Suprapubic skin (tissue), 4 donors: Measurements from ENCODE around the gene HMCES. TPM values are rescaled to one million over a fixed set of nuclear protein-coding genes. Genes with fewer than 3 reads are reported as not detected.

Experiments used
- DNase-seq, 2 donors: peaks; one replicate each; pipeline ENCODE4 v3.0.0-alpha.2; 2019; ENCODE audit warnings: low spot score in 2 of 2
- H3K27ac ChIP-seq: fragments of 200-600 bp; sonication (generic); one replicate; pipeline ENCODE4 v1.5.1; 2019
- H3K27me3 ChIP-seq: fragments of 200-600 bp; sonication (generic); one replicate; pipeline ENCODE4 v1.5.1; 2019
- H3K36me3 ChIP-seq: fragments of 200-600 bp; sonication (generic); one replicate; pipeline ENCODE4 v1.5.1; 2019
- H3K4me1 ChIP-seq: fragments of 200-600 bp; sonication (generic); one replicate; pipeline ENCODE4 v1.5.1; 2019
- H3K4me3 ChIP-seq: fragments of 200-600 bp; sonication (generic); one replicate; pipeline ENCODE4 v1.5.1; 2019; ENCODE audit warnings: mild to moderate bottlenecking
- H3K9me3 ChIP-seq: fragments of 200-600 bp; sonication (generic); one replicate; pipeline ENCODE4 v1.5.1; 2019
- EP300 ChIP-seq: sonication (generic); formaldehyde crosslinking; IDR thresholded peaks from one replicate; pipeline ENCODE4 v1.6.1; 2017; ENCODE audit warnings: antibody characterized with exemption
- POLR2A ChIP-seq, 2 donors: fragments of 450-650 bp; IDR thresholded peaks; one replicate each; pipeline ENCODE4 v1.6.1; 2017; ENCODE audit warnings: antibody characterized with exemption in 2 of 2, mild to moderate bottlenecking in 2 of 2, moderate library complexity in 2 of 2
- POLR2AphosphoS5 ChIP-seq, 3 donors: sonication (generic); formaldehyde crosslinking; IDR thresholded peaks; one replicate each; pipeline ENCODE4 v1.6.1; 2017; ENCODE audit warnings: antibody characterized with exemption in 3 of 3
- WGBS: methylation state at CpG from one replicate; pipeline ENCODE4 v1.1.5; 2018; 5-methylcytosine and 5-hydroxymethylcytosine counted together
- total RNA-seq, 4 donors: library from RNA; depleted of rRNA; stranded (reverse); fragments of >200 nt; gene quantifications; one replicate each; pipeline ENCODE4 v1.1.0, GENCODE V29; 2016
- TF ChIP-seq, protein P1 (sequence below), 2 donors: fragments of 200-600 bp in 1 of 2; fragments of 450-650 bp in 1 of 2; sonication (generic) in 1 of 2; IDR thresholded peaks; one replicate each; pipeline ENCODE4 v1.5.1; 2016 to 2019; ENCODE audit warnings: antibody characterized with exemption in 2 of 2, mild to moderate bottlenecking in 1 of 2, moderate library complexity in 1 of 2

The HMCES gene
- total RNA-seq, 4 donors from 2014 or later = 25.1 to 34.5 (median 32.7) TPM

DNA sequence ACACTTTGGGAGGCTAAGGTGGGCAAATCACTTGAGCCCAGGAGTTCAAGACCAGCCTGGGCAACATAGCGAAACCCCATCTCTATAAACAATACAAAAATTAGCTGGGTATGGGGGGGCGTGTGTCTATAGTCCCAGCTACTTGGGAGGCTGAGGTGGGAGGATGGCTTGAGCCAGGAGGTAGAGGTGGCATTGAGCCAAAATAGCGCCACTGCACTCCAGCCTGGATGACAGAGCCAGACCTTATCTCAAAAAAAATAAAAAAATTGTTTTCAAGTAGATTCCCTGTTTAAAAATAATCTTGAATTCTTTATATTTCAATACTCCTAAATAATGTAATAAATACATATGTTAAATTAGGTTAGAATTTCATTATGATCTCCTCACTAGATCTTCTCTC lies 9.8 kb downstream of the HMCES start:
- Histone ChIP-seq H3K27me3 (no peaks in the 10 kb centered on the region), H3K36me3 (peaks cover 38% of the 10 kb centered on the region), H3K27ac (no peak overlapping the region), H3K9me3 (no peaks in the 10 kb centered on the region), H3K4me3 (no peak overlapping the region), H3K4me1 (no peaks in the 10 kb centered on the region)
- TF ChIP-seq EP300 (no peak), POLR2AphosphoS5 (IDR thresholded peaks at IDR 0.05) (no peak), POLR2A (IDR thresholded peaks at IDR 0.05) (no peak)
- TF ChIP-seq, protein P1, sequence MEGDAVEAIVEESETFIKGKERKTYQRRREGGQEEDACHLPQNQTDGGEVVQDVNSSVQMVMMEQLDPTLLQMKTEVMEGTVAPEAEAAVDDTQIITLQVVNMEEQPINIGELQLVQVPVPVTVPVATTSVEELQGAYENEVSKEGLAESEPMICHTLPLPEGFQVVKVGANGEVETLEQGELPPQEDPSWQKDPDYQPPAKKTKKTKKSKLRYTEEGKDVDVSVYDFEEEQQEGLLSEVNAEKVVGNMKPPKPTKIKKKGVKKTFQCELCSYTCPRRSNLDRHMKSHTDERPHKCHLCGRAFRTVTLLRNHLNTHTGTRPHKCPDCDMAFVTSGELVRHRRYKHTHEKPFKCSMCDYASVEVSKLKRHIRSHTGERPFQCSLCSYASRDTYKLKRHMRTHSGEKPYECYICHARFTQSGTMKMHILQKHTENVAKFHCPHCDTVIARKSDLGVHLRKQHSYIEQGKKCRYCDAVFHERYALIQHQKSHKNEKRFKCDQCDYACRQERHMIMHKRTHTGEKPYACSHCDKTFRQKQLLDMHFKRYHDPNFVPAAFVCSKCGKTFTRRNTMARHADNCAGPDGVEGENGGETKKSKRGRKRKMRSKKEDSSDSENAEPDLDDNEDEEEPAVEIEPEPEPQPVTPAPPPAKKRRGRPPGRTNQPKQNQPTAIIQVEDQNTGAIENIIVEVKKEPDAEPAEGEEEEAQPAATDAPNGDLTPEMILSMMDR (IDR thresholded peaks at IDR 0.05) = no peak
- WGBS = 79% methylated on average over 3 of the region's 3 CpGs
- DNase-seq = peak in 1 of 2 donors; percentile 40

- H3K36me3 ChIP-seq = peaks cover 46% of the 10 kb centered on the region
- no peak overlapping the region for H3K27ac ChIP-seq
- no peaks in the 10 kb centered on the region for H3K9me3 ChIP-seq
- H3K4me1 ChIP-seq = no peaks in the 10 kb centered on the region
- 68% methylated on average over 6 of the region's 6 CpGs for WGBS
- H3K27me3 ChIP-seq = no peaks in the 10 kb centered on the region
- DNase-seq = peak in 1 of 2 donors; percentile 22
- H3K4me3 ChIP-seq = no peak overlapping the region
- no peak for TF ChIP-seq EP300
- no peak for TF ChIP-seq POLR2A (IDR thresholded peaks at IDR 0.05)
- TF ChIP-seq, protein P1 (IDR thresholded peaks at IDR 0.05) = no peak
- TF ChIP-seq POLR2AphosphoS5 (IDR thresholded peaks at IDR 0.05) = no peak
Measured at GRCh38 chr3:129289201-129289921, 10.7 kb downstream of the HMCES start.

DNA sequence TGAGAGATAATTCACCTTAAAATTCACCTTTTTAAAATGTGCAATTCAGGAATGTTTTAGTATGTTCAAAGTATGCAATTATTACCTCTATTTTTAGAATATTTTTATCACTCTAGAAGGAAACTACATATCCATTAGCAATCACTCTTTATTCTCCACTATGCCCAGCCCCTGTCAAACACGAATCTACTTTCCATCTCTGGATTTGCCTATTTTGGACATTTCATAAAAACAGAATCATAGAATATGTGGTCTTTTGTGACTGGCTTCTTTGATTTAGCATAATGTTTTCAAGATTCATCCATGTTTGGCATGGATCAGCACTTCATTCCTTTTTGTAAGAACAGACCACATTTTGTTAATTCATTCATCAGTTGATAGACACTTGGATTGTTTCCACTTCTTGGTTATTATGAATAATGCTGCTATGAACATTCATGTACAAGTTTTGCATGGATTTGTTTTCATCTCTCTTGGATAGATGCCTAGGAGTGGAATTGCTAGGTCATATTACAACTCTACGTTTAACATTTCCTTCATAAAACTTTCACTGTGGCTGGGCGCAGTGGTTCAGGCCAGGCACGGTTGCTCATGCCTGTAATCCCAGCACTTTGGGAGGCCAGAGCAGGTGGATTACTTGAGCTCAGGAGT lies 12.7 kb downstream of the HMCES start:
- Histone ChIP-seq H3K4me1 (no peaks in the 10 kb centered on the region), H3K27ac (no peak overlapping the region), H3K4me3 (no peak overlapping the region), H3K9me3 (no peaks in the 10 kb centered on the region), H3K36me3 (peaks cover 61% of the 10 kb centered on the region), H3K27me3 (no peaks in the 10 kb centered on the region)
- 38% methylated on average over 4 of the region's 4 CpGs for WGBS
- TF ChIP-seq POLR2AphosphoS5 (IDR thresholded peaks at IDR 0.05) (no peak), POLR2A (IDR thresholded peaks at IDR 0.05) (no peak), EP300 (no peak)
- TF ChIP-seq, protein P1 (IDR thresholded peaks at IDR 0.05) = no peak
- peak in 1 of 2 donors; percentile 25 for DNase-seq

DNA sequence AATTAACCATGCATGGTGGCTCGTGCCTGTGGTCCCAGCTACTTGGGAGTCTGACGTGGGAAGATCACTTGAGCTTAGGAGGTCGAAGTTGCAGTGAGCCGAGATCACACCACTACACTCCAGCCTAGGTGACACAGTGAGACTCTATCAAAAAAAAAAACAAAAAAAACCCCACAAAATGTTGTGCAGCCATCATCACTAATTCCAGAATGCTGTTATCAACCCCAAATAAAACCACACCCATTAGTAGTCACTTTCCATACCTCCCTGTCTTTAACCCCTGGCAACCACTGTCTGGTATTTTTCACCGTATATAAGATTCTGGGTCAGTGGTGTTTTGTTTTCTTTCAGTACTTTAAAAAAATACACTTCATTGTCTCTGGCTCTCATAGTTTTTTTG lies 16.6 kb downstream of the HMCES start:
- Histone ChIP-seq H3K36me3 (peaks cover 88% of the 10 kb centered on the region), H3K4me1 (no peaks in the 10 kb centered on the region), H3K27ac (no peak overlapping the region), H3K9me3 (no peaks in the 10 kb centered on the region), H3K4me3 (no peak overlapping the region), H3K27me3 (no peaks in the 10 kb centered on the region)
- TF ChIP-seq, protein P1 (IDR thresholded peaks at IDR 0.05) = no peak
- DNase-seq = no peak
- WGBS = 91% methylated on average over 5 of the region's 5 CpGs

- H3K4me3 ChIP-seq = no peak overlapping the region
- H3K9me3 ChIP-seq = no peaks in the 10 kb centered on the region
- H3K36me3 ChIP-seq = peaks cover 48% of the 10 kb centered on the region
- no peaks in the 10 kb centered on the region for H3K27me3 ChIP-seq
- peak in 1 of 2 donors; percentile 58 for DNase-seq
- WGBS = 75% methylated on average over 3 of the region's 3 CpGs
- H3K4me1 ChIP-seq = no peaks in the 10 kb centered on the region
- TF ChIP-seq POLR2AphosphoS5 (IDR thresholded peaks at IDR 0.05) (no peak), POLR2A (IDR thresholded peaks at IDR 0.05) (no peak), EP300 (no peak)
- TF ChIP-seq, protein P1 (IDR thresholded peaks at IDR 0.05) = no peak
- no peak overlapping the region for H3K27ac ChIP-seq
Measured at GRCh38 chr3:129304146-129304961, 25.7 kb downstream of the HMCES start.
